Large intestine (tissue), 3 donors: ENCODE measurements around the gene C3orf20. TPM values are rescaled to one million over a fixed set of nuclear protein-coding genes. Genes with fewer than 3 reads are reported as not detected.
A peak's percentile ranks its signal among the peaks of the same experiment; 100 is the strongest.

Experiments used
- DNase-seq, 2 donors: peaks; one replicate each; pipeline versions ENCODE4 v3.0.0 to v3.0.0-alpha.2; 2013
- H3K27ac ChIP-seq: one replicate; pipeline ENCODE4 v1.5.1; 2013; ENCODE audit warnings: low read length
- H3K27me3 ChIP-seq: 2 replicates; pipeline ENCODE4 v1.6.1; 2013; ENCODE audit warnings: low read length; ENCODE audit not compliant: control insufficient read depth, insufficient read depth
- H3K36me3 ChIP-seq: 2 replicates; pipeline ENCODE4 v1.6.1; 2013; ENCODE audit warnings: low read length; ENCODE audit not compliant: control insufficient read depth, insufficient read depth
- H3K4me1 ChIP-seq: one replicate; pipeline ENCODE4 v1.6.1; 2013; ENCODE audit warnings: low read length; ENCODE audit not compliant: control insufficient read depth, insufficient read depth
- H3K4me3 ChIP-seq: one replicate; pipeline ENCODE4 v1.5.1; 2013; ENCODE audit warnings: low read length
- H3K9me3 ChIP-seq: one replicate; pipeline ENCODE4 v1.6.1; 2013; ENCODE audit warnings: mild to moderate bottlenecking, low read depth, low read length, moderate library complexity; ENCODE audit not compliant: control insufficient read depth
- WGBS: methylation state at CpG from one replicate; pipeline ENCODE4 v1.1.5; 2013; ENCODE audit warnings: low lambda C conversion rate; ENCODE audit not compliant: insufficient coverage; 5-methylcytosine and 5-hydroxymethylcytosine counted together
- polyA plus RNA-seq: library from polyadenylated mRNA; unstranded; fragments of 120-200 nt; gene quantifications from one replicate; pipeline ENCODE4 v1.2.1, GENCODE V29; 2013

Gene C3orf20
- polyA plus RNA-seq, 1 donor: not detected

DNA sequence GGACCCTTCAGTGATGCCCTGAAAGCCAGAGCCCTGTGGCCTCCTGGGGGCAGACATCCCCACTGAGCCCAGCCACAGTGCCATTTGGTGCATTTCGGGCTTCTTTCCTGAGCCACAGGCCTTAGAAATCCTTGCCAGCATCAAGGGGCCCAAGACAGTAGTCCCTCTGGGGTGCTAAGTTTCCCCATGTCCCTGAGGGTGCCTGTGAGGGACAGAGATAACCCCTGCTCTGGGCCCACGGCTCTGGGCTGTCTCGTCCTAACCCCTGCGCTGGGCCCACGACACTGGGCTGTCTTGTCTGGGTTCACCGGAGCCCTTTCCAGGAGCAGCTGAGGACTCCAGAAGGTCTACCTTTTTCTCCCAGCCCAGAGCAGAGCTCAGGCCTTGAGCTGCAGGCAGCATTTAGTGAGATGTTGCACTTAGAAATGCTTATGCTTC is 98.8 kb downstream of the C3orf20 start:
- no peak for DNase-seq
- no peak overlapping the region for H3K4me3 ChIP-seq
- H3K36me3 ChIP-seq: no peaks in the 10 kb centered on the region
- H3K27ac ChIP-seq: no peak overlapping the region
- H3K27me3 ChIP-seq: no peaks in the 10 kb centered on the region
- no peaks in the 10 kb centered on the region for H3K4me1 ChIP-seq
- no CpG with 5 or more reads among the region's 6 CpGs for WGBS
- no peaks in the 10 kb centered on the region for H3K9me3 ChIP-seq

DNA sequence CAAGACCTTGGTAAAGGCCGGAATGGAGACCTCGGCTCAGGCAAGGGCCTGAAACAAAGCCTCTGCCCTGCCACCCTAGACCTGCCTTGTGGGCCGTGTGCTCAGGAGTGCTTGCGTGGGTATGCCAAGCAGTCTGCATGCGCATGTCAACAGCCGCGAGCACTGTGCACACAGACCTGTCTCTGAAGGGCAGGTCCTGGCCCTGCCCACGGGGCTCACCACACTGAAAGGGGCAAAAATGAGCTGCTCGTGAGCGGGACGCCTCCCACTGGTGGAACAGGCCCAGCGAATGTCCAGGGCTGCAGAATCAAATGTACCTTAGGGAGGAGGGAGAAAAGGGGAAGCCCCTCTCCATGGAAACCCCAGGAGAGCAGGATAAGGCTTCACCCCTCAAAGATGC is 99.5 kb downstream of the C3orf20 start:
- Histone ChIP-seq H3K4me3 (no peak overlapping the region), H3K27me3 (no peaks in the 10 kb centered on the region), H3K27ac (no peak overlapping the region), H3K9me3 (no peaks in the 10 kb centered on the region), H3K4me1 (no peaks in the 10 kb centered on the region), H3K36me3 (no peaks in the 10 kb centered on the region)
- DNase-seq: no peak
- WGBS: no CpG with 5 or more reads among the region's 12 CpGs

DNA sequence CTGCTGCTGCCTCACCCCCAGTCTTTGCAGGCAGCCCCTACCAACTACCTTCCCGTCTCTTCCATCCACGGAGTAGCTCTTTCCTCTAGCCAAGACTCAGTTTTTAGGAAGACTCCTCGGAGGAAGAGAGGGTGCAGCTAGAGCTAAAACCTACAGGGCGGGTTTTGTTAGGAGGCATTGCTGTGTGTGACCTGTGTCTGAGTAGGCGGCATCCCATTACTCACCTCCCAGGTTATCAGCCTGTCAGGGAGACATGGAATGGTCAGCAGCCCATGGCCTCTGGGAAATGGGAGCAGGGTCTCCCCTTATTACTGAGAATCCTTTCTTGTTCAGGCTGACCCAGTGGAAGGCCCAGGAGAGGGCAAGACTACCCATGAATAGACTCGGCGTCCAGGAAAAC is 100.1 kb downstream of the C3orf20 start:
- no peaks in the 10 kb centered on the region for H3K36me3 ChIP-seq
- WGBS: no CpG with 5 or more reads among the region's 7 CpGs
- no peaks in the 10 kb centered on the region for H3K9me3 ChIP-seq
- H3K4me1 ChIP-seq: no peaks in the 10 kb centered on the region
- no peaks in the 10 kb centered on the region for H3K27me3 ChIP-seq
- H3K4me3 ChIP-seq: no peak overlapping the region
- no peak overlapping the region for H3K27ac ChIP-seq
- DNase-seq: no peak

DNA sequence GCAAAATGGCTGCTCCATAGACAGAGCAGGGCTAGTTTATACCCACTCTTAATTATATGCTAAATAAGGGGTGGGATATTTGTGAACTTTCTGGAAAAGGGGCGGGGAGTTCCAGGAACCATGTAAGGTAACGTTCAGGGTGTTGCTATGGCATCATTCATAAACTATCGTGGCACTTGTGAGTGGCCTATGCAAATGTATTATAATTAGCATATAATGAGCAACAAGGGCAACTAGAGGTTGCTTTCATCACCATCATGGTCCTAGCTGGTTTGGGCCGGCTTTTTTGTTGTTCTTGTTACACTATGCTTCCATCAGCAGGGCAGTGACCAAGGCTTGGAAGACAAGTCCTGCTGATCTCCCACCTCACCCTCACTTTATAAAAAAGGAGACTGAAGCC is 100.6 kb downstream of the C3orf20 start:
- Histone ChIP-seq H3K27ac (no peak overlapping the region), H3K4me1 (no peaks in the 10 kb centered on the region), H3K9me3 (no peaks in the 10 kb centered on the region), H3K27me3 (no peaks in the 10 kb centered on the region), H3K4me3 (no peak overlapping the region), H3K36me3 (no peaks in the 10 kb centered on the region)
- DNase-seq: no peak
- no CpG with 5 or more reads among the region's 4 CpGs for WGBS

DNA sequence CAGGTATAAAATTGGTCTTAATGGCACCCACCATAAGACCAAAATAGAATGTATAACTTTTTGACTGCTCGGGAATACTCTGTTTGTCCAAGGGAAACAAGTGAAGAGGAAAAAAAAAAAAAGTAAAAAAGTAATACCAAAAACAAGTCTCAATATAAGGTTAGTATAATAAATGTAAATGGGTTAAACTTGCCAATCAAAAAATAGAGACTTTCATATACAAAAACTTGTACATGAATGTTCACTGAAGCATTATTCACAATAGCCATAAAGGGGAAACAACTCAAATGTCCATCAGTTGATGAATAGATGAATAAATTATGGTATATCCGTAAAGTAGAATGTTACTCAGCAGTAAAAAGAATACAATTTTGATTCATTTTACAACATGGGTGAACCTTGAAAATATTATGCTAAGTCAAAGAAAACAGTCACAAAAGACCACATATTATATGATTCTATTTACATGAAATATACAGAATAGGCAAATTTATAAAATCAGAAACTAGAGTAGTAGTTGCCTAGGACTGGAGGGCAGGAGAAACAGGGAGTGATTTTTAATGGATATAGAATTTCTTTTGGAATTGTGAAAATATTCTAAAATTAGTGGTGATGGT is 104.2 kb downstream of the C3orf20 start:
- 90% methylated on average over 2 of the region's 2 CpGs for WGBS
- DNase-seq: no peak

DNA sequence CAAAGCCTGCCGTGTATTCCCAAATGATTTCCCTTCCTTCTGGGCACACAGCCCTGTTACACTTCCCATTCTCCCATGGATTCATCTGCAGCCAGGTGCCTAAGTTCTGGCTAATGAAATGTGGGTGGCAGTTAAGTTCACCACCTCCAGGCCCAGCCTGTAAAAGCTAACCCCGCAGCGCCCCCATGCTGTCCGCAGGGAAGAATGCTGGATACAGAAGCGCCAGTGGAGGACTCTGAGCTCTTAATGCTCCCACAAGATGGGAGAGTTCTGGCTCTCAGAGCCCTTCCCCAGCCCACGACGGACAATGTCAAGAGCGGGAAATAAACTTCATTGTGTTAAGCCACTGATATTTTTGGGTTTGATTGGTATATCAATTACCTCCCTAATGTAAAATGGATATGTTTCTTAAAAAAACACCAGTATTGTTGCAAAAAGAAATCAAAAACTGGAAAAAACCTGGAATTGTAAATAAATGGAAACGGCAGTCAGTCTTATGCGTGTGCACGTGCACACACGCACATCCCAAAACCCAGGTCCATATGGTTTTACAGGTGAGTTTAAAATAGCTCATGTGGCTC is 106.1 kb downstream of the C3orf20 start:
- WGBS: no CpG with 5 or more reads among the region's 12 CpGs

More for the DNA sequence above, 104.2 kb downstream of the C3orf20 start:
- no peak overlapping the region for H3K4me3 ChIP-seq
- H3K36me3 ChIP-seq: no peaks in the 10 kb centered on the region
- H3K9me3 ChIP-seq: no peaks in the 10 kb centered on the region
- no peaks in the 10 kb centered on the region for H3K27me3 ChIP-seq
- no peak overlapping the region for H3K27ac ChIP-seq
- H3K4me1 ChIP-seq: no peaks in the 10 kb centered on the region

DNA sequence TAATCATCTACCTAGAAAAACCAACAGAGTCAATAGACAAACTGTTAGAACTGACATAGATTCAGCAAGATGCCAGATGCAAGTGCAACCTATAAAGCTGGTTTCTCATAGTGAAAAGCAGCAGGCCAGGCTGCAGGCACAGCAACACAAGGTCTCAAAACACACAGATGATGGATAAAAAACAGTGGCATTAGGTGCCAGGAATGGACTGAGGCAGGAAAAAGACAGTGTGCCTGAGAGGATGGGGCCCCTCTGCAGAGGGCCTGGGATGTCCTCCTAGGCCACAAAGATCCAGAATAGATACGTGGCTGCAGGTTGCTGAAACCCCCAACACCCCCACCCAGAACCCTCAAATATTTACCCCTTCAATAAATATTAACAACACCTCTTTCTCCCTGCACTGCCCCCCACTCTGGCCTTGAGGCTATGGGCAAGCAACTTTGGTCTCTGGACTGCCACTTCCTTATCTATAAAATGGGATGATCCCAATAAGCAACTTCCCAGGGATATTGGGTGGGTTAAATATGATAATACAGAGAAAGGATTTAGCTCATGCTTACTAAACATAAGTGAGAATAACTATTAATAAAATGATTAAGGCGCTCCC is 108.6 kb downstream of the C3orf20 start:
- Histone ChIP-seq H3K27ac (no peak overlapping the region), H3K4me3 (no peak overlapping the region), H3K36me3 (no peaks in the 10 kb centered on the region), H3K27me3 (peaks cover 2% of the 10 kb centered on the region), H3K4me1 (no peaks in the 10 kb centered on the region), H3K9me3 (no peaks in the 10 kb centered on the region)
- no peak for DNase-seq
- no CpG with 5 or more reads among the region's 2 CpGs for WGBS

More for the DNA sequence above, 106.1 kb downstream of the C3orf20 start:
- Histone ChIP-seq H3K4me3 (no peak overlapping the region), H3K4me1 (no peaks in the 10 kb centered on the region), H3K36me3 (no peaks in the 10 kb centered on the region), H3K9me3 (no peaks in the 10 kb centered on the region), H3K27ac (no peak overlapping the region), H3K27me3 (no peaks in the 10 kb centered on the region)
- DNase-seq: peak; percentile 53 to 64

DNA sequence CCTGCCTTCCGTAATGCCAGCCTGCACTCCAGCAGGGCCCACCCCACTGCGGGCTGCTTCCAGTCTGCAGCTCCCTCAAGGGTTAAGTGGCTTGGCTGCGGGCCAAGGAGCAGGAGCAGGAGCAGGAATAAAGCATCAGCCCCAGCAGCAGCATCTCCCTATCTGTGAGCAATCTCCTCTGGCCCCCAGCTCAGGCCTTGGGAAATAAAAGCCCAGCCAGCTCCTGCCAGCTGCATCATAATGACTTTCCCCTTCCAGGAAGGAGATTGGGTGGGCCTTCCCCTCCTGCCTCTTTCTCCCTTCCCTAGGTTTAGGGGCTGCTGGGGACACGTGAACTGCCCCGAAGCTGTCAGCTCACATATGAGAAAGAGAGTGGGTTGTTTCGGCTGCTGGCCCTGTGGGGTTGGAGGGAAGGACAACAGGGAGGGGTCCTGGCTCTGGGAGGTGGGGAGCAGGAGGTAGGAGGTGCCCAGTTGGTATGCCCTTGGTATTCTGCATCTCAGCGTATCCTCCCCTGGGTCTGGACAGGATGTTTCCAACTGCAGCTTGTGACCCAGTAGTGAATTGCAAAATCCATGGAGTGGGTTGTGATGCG is 109.2 kb downstream of the C3orf20 start:
- WGBS: no CpG with 5 or more reads among the region's 8 CpGs
- H3K27ac ChIP-seq: no peak overlapping the region
- DNase-seq: peak in 1 of 2 donors; percentile 11
- peaks cover 2% of the 10 kb centered on the region for H3K27me3 ChIP-seq
- no peak overlapping the region for H3K4me3 ChIP-seq
- H3K9me3 ChIP-seq: no peaks in the 10 kb centered on the region
- H3K4me1 ChIP-seq: no peaks in the 10 kb centered on the region
- no peaks in the 10 kb centered on the region for H3K36me3 ChIP-seq

DNA sequence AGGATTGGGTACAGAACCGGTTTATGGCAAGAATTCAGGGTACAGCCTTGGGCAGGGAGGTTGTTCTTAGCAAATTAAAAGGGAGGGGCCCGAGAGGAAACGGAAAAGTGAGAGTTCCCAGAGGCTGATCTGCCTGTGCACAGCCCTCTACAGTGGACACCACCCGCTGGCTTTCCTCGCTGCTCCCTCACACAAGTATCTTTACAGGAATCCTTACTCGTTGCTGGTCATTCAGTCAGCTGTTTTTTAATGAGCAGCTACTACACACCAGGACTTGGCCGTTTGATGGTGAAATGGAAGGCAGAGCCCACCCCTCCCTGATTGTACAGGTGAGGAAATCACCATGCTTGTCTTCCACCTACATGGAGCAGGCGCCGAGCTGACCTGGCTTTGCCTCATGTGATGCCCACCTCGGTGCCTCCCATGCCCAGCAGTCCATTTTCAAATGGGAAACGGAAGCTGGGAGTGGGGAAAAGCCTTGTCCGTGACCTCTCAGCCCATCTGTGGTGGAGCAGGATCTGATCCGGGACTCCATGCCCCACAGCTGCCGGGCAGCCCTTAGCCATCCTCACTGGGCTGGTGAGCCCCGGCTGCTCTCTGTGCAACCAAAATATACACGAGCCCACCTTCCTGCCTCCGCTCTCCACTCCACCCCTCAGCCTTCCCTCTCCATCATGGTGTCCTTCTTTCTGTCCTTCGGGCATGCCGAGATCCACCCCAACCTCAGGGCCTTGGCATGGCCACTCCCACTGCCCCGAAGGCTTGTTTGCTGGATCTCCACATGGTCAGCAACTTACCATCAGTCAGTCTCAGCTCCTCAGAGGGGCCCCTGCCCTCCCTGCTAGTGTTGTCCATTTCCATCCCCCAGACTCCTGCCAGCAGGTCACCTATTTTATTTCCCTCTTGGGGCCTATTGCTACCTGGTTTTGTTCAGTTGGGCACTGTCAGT is 110.5 kb downstream of the C3orf20 start:
- WGBS: no CpG with 5 or more reads among the region's 20 CpGs
- no peak overlapping the region for H3K4me3 ChIP-seq
- H3K4me1 ChIP-seq: no peaks in the 10 kb centered on the region
- H3K36me3 ChIP-seq: no peaks in the 10 kb centered on the region
- no peak for DNase-seq
- H3K27me3 ChIP-seq: peaks cover 2% of the 10 kb centered on the region
- H3K27ac ChIP-seq: no peak overlapping the region
- H3K9me3 ChIP-seq: no peaks in the 10 kb centered on the region

DNA sequence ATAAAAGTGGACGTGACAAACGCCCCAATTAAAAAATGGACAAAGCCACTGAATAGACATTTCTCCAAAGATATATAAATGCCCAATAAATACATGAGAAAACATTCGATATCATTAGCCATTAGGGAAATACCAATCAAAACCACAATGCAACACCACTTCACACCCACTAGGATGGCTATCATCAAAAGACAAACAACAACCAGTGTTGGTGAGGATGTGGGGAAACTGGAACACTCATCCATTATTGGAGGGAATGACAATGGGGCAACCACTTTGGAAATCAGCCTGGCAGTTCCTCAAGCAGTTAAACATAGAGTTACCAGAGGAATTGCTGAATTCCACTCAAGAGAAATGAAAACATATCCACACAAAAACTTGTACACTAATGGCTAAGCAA is 111.4 kb downstream of the C3orf20 start:
- no peaks in the 10 kb centered on the region for H3K9me3 ChIP-seq
- no peaks in the 10 kb centered on the region for H3K4me1 ChIP-seq
- WGBS: no CpG with 5 or more reads among the region's 3 CpGs
- H3K27me3 ChIP-seq: peaks cover 2% of the 10 kb centered on the region
- H3K27ac ChIP-seq: no peak overlapping the region
- H3K36me3 ChIP-seq: no peaks in the 10 kb centered on the region
- no peak for DNase-seq
- H3K4me3 ChIP-seq: no peak overlapping the region
